HG02840 (cell line): ENCODE data around the gene FAM181A.

ENCODE experiments used
- ATAC-seq: cut with Tn5 transposase; IDR thresholded peaks from one replicate; pipeline ENCODE4 v1.9.1; 2021; ENCODE audit warnings: mild to moderate bottlenecking, moderate library complexity, moderate number of reproducible peaks; ENCODE audit not compliant: unreplicated experiment, low FRiP score

FAM181A gene

DNA sequence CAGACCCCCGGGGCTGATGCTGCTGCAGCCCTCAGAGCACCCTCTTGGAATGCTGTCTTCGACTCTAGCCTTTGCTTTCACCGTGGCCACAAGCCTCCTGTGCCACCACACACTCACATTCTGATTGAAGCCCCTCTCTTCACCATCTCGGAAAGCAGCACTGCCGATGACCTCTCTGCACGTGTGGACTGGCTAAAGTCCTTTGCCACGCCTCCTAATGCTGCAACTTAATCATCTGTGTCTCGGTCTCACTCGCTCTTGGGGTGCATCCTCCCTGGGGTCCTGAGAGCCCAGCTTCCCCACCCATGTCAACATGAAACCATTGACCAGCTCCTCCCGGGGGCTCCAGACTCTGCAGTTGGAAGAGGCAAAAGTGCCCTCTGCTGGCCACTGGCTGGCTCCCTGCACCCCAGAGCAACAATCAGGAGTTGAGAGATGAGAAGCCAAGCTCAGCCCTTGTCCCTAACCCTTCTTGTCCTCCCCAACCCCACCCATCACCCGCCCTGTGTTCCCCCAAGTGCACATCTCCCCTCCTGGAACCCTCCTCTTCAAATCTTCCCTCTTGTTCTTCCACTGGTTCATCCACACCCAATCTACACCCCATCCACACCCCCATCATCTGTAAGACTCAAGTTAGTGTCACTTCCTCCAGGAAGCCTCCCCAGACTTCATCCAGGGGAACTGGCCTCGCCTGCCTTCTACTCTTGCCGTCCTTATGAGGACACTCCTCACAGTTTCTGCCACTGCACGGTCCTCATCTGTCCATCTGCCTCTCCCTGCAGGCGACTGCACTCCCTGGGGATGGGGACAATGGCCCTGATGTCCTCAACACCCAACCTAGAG lies 23.6 kb upstream of the FAM181A start:
- no peak for ATAC-seq

GRCh38 chr14:93905623-93906022 lies 21.5 kb upstream of the FAM181A start:
- no peak for ATAC-seq

- no peak for ATAC-seq
Observed at GRCh38 chr14:93906341-93907329, 20.5 kb upstream of the FAM181A start.

DNA sequence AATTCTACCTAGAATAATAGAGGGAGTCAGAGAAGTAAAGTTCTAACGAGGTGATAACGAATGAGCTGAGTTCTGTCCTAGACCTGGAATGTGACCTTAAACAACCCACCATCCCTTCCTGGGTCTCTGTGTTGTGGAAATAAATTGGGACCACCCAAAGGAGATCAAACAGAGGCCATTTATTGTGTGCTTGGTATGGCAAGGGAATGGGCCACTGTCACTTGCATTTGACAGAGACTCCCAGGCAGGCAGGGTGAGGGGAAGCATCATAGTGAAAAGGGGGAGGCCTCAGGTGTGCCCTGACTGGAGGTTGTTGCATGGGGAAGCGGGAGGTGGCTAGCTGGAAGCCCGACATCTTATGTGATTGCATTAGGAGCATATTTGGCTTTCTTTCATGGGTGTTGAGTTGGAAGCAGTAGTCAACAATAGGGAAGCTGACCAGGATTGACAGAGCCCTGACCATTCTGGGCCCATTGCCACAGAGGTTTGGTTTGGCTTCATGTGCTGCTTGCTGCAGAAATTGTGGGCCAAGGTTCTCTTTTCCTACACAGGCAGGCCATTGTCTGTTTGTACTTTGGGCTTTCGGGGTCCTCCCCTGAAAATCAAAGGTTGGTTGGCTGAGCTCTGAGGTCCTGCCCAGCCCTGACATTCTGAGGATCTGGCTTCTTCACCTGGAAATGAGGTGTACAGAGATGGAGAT lies 17.6 kb upstream of the FAM181A start:
- no peak for ATAC-seq

- no peak for ATAC-seq
Observed at GRCh38 chr14:93911975-93912615, 15.0 kb upstream of the FAM181A start.

GRCh38 chr14:93912782-93913181 lies 14.4 kb upstream of the FAM181A start:
- ATAC-seq, result no peak

DNA sequence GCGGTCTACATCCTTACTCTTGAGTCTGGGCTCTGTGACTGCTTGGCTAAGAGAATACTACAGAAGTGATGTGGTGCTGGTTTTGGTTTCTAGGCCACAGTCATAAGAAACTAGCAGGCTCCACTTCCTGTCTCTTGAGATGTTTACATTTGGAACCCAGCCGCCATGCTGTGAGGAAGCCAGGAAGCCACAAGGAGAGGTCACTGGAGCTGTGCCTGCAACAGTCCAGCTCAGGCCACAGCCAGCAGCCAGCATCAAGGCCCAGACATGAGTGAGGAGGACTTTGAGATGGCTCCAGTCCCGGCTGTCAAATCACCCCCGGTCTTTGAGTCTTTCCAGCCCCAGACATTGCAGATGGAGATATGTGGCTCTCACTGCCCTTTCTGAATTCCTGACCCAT lies 12.9 kb upstream of the FAM181A start:
- ATAC-seq, result no peak

GRCh38 chr14:93915070-93915705 lies 12.0 kb upstream of the FAM181A start:
- no peak for ATAC-seq

- no peak for ATAC-seq
Observed at GRCh38 chr14:93915800-93916199, 11.3 kb upstream of the FAM181A start.

DNA sequence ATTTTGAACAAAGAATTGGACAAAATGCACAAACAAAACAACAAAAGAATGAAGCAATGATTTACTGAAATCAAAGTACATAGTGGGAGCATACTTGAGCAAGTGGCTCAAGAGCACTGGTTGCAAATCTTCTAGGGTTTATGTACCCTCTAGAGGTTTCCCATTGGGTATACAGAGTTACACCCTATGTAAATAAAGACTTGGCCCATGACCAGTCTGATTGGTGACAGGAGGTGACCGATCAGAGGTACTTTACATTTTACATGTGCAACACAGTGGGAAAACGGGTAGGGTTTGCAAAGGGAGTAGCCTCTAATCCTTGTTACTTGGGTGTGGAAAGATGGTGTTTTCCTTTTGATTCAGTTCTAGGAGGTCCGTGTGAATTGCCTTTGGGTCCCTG lies 10.6 kb upstream of the FAM181A start:
- no peak for ATAC-seq

DNA sequence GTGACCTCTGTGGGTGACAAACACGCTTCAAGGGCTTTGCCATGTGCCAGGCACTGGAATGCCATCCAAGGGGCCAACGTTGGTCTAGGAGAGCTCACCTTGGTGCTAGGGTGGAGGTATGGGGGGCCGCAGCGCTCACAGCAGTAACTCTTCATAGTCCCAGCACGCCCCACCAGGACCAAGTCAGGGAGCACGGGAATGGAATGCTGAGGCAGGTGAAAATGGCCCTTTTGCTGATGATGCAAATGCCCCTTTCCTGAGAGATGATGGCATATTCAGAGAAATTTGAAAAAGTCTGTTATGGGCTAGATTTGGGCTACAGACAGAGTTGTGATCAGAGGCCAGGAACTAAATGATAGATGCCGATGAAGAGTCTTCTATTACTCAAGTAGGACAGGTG lies 10.0 kb upstream of the FAM181A start:
- no peak for ATAC-seq

- ATAC-seq, result no peak
Observed at GRCh38 chr14:93921001-93921806, 5.9 kb upstream of the FAM181A start.

DNA sequence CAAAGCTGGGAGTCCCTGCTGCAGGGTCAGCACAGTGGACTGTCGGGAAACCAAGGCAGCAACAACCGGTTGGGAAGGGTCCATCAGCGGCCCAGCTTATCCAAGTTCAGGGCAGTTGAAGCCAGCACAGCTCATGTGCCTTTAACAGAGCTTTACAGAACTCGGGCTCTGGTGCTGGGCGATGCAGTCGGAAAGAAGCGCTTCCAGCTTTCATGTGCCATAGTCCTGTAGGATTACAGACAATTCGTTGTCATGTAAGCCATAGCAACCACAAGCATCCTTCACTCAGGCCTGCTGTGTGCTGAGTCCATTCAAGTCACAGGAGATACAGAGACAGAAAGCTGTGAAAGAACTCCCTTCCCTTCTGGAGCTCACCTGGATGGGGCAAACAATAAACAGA lies 3.5 kb upstream of the FAM181A start:
- no peak for ATAC-seq

GRCh38 chr14:93924592-93925355 lies 2.4 kb upstream of the FAM181A start:
- no peak for ATAC-seq

DNA sequence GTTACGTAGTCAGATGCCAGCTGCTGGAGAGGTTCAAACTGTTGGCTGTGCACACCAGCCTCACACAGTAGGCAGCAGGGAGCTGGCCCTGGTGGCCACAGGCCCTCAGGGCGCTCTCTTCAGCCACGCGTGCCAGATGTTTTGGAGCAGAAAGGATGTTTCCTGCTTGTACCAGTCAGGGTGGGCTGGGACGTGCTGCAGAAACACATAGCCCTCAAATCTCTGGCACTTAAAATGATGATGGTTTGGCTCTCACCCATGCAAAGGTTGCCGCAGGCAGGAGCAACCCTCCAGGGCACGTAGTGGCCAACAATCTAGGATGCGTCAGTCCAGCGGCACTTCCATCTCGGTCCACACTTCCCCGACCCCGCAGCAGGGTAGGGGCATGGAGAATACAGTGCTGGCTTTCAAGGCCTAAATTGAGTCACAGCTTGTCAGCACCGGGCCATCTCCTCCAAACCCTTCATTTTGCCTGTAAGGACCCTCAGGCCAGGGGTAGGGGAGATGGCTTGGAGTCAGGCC lies 1.7 kb upstream of the FAM181A start:
- ATAC-seq, result no peak

DNA sequence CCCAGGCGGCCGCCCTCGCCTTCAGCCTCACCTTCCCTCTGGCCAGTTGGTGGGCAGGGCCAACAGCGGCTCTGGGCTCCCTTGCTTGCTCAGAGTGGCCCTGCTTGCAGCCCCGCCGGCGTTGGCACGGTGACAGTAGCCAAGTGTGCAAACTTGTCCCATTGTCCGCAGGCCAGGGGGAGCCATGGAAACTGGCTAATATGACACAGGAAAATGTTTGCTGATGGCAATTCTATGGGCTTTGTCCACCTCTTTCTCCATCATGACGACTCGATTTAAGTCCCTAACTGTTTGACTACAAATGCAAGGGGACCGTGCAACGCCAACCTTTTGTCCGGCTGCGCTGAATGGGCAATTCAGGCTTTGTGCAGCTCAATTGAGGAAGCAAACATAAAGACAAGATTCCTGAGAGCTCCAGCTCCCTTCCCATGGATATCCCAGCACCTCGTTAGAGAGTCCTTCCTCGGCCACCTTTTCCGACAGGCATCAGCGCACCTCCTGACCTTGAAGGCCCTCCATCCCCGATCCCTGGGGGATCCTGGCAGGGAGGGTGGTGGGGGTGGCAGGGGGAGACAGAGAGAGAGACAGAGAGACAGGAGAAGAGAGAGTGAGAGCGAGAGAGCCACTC lies 785 bp upstream of the FAM181A start:
- no peak for ATAC-seq

DNA sequence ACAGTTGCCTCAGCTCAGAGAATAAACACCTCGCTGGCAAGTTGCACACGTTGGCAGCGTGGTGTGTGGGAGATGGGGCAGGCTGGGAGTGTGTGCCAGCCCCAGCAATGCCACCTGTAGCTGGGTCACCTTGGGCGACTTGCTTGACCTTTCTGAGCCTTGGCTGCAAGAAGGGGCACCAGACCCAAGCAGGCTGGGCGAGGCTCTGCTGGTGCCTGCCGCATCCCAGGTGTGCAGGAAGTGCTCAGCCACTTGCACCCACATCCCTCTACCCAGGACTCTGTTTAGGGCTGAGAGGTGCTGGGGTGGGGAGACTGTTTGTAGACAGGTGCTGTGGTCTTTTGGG lies 629 bp downstream of the FAM181A start:
- no peak for ATAC-seq
